ENCODE results near the gene UBXN10.

The UBXN10 gene

GRCh38 chr1:20198296-20198695, 12.4 kb downstream of the UBXN10 start:
- H3K79me2 ChIP-seq (ENCODE audit: insufficient read depth, low read depth) = no peaks in the 10 kb centered on the region
- H3K27ac ChIP-seq = no peak overlapping the region
- no peaks in the 10 kb centered on the region for H3K36me3 ChIP-seq (ENCODE audit: insufficient read depth)
- no peaks in the 10 kb centered on the region for H4K20me1 ChIP-seq (ENCODE audit: insufficient read depth)
- H3K27me3 ChIP-seq (ENCODE audit: insufficient read depth, low read depth) = peaks cover 52% of the 10 kb centered on the region; the same call in 1 of the 2 replicates
- no peak overlapping the region for H2AFZ ChIP-seq (ENCODE audit: low read depth)
- H3K4me3 ChIP-seq (IDR thresholded peaks at IDR 0.05; ENCODE audit: insufficient read depth, low read depth, low read length) = no peak overlapping the region
- no peaks in the 10 kb centered on the region for H3K4me1 ChIP-seq (ENCODE audit: low read depth, poor library complexity, severe bottlenecking)
- H3K4me2 ChIP-seq = no peak overlapping the region
- TF ChIP-seq CTCF (conservative IDR thresholded peaks at IDR 0.05; ENCODE audit: low read depth, low read length) = no peak
- H3K9ac ChIP-seq = no peak overlapping the region

- Histone ChIP-seq H3K9ac (no peak overlapping the region), H3K36me3 (ENCODE audit: insufficient read depth) (no peaks in the 10 kb centered on the region), H3K79me2 (ENCODE audit: insufficient read depth, low read depth) (no peaks in the 10 kb centered on the region), H3K4me3 (IDR thresholded peaks at IDR 0.05; ENCODE audit: insufficient read depth, low read depth, low read length) (no peak overlapping the region), H3K27ac (no peak overlapping the region), H2AFZ (ENCODE audit: low read depth) (no peak overlapping the region), H3K4me1 (ENCODE audit: low read depth, poor library complexity, severe bottlenecking) (no peaks in the 10 kb centered on the region), H4K20me1 (ENCODE audit: insufficient read depth) (no peaks in the 10 kb centered on the region), H3K4me2 (no peak overlapping the region), H3K27me3 (ENCODE audit: insufficient read depth, low read depth) (peaks cover 48% of the 10 kb centered on the region; the same call in 1 of the 2 replicates)
- no peak for TF ChIP-seq CTCF (conservative IDR thresholded peaks at IDR 0.05; ENCODE audit: low read depth, low read length)
Measured at GRCh38 chr1:20198918-20199317, 13.0 kb downstream of the UBXN10 start.

GRCh38 chr1:20199403-20199802, 13.5 kb downstream of the UBXN10 start:
- H3K9ac ChIP-seq = no peak overlapping the region
- H4K20me1 ChIP-seq (ENCODE audit: insufficient read depth) = no peaks in the 10 kb centered on the region
- no peaks in the 10 kb centered on the region for H3K4me1 ChIP-seq (ENCODE audit: low read depth, poor library complexity, severe bottlenecking)
- H2AFZ ChIP-seq (ENCODE audit: low read depth) = no peak overlapping the region
- no peak for TF ChIP-seq CTCF (conservative IDR thresholded peaks at IDR 0.05; ENCODE audit: low read depth, low read length)
- H3K36me3 ChIP-seq (ENCODE audit: insufficient read depth) = no peaks in the 10 kb centered on the region
- H3K4me3 ChIP-seq (IDR thresholded peaks at IDR 0.05; ENCODE audit: insufficient read depth, low read depth, low read length) = no peak overlapping the region
- no peak overlapping the region for H3K4me2 ChIP-seq
- no peak overlapping the region for H3K27ac ChIP-seq
- H3K27me3 ChIP-seq (ENCODE audit: insufficient read depth, low read depth) = peaks cover 47% of the 10 kb centered on the region; the same call in 1 of the 2 replicates
- no peaks in the 10 kb centered on the region for H3K79me2 ChIP-seq (ENCODE audit: insufficient read depth, low read depth)

GRCh38 chr1:20199840-20200239, 13.9 kb downstream of the UBXN10 start:
- no peak overlapping the region for H3K27ac ChIP-seq
- TF ChIP-seq CTCF (conservative IDR thresholded peaks at IDR 0.05; ENCODE audit: low read depth, low read length) = no peak
- no peak overlapping the region for H3K9ac ChIP-seq
- no peaks in the 10 kb centered on the region for H3K36me3 ChIP-seq (ENCODE audit: insufficient read depth)
- no peaks in the 10 kb centered on the region for H3K4me1 ChIP-seq (ENCODE audit: low read depth, poor library complexity, severe bottlenecking)
- peaks cover 45% of the 10 kb centered on the region; the same call in 1 of the 2 replicates for H3K27me3 ChIP-seq (ENCODE audit: insufficient read depth, low read depth)
- no peaks in the 10 kb centered on the region for H4K20me1 ChIP-seq (ENCODE audit: insufficient read depth)
- H3K79me2 ChIP-seq (ENCODE audit: insufficient read depth, low read depth) = no peaks in the 10 kb centered on the region
- no peak overlapping the region for H2AFZ ChIP-seq (ENCODE audit: low read depth)
- no peak overlapping the region for H3K4me2 ChIP-seq
- no peak overlapping the region for H3K4me3 ChIP-seq (IDR thresholded peaks at IDR 0.05; ENCODE audit: insufficient read depth, low read depth, low read length)
